ENCODE results near the gene CUZD1. TPM values are rescaled to one million over a fixed set of nuclear protein-coding genes. Genes with fewer than 3 reads are reported as not detected.

Gene CUZD1
- total and polyA plus RNA-seq, 9 of the 15 experiments (the other 6 are each of a cell fraction or from before 2014, with no cell fraction given), result 0.51 to 1.7 (median 1.1) TPM

GRCh38 chr10:122879339-122880273, 33.9 kb upstream of the CUZD1 start, which contains the start of gene FAM24B (continued):
- TF ChIP-seq ZFP91 (CRISPR knock-in tag; IDR thresholded peaks at IDR 0.05), result no peak
- no peak for TF ChIP-seq RUNX1 (IDR thresholded peaks at IDR 0.05; ENCODE audit: low read depth)
- no peak for TF ChIP-seq THRA (IDR thresholded peaks at IDR 0.05)
- TF ChIP-seq ATF7 (IDR thresholded peaks at IDR 0.05), result peak; percentile 83
- no peak for TF ChIP-seq ETV1 (tag; conservative IDR thresholded peaks at IDR 0.05; ENCODE audit: low read depth)
- no peak for TF ChIP-seq HMG20A (CRISPR knock-in tag; conservative IDR thresholded peaks at IDR 0.05)
- TF ChIP-seq MTA1 (IDR thresholded peaks at IDR 0.05; ENCODE audit: borderline replicate concordance), result no peak
- no peak for TF ChIP-seq SMAD1 (IDR thresholded peaks at IDR 0.05; ENCODE audit: low read depth, low read length, partially characterized antibody)
- no peak for TF ChIP-seq BCL6 (CRISPR knock-in tag; IDR thresholded peaks at IDR 0.05)
- no peak for TF ChIP-seq TAF7 (tag; IDR thresholded peaks at IDR 0.05)
- TF ChIP-seq ZNF174 (CRISPR knock-in tag; IDR thresholded peaks at IDR 0.05), result no peak
- no peak for TF ChIP-seq POLR3A (IDR thresholded peaks at IDR 0.05; ENCODE audit: borderline replicate concordance, extremely low read depth, insufficient read depth, insufficient read length)
- no peak for TF ChIP-seq NR1H2 (CRISPR knock-in tag; IDR thresholded peaks at IDR 0.05)
- TF ChIP-seq BRD4 (IDR thresholded peaks at IDR 0.05), result no peak
- no peak for TF ChIP-seq RBM34 (IDR thresholded peaks at IDR 0.05; ENCODE audit: borderline replicate concordance, insufficient read depth, low read length)
- no peak for TF ChIP-seq CUX1 (CRISPR knock-in tag; IDR thresholded peaks at IDR 0.05)
- TF ChIP-seq MBD1 (CRISPR knock-in tag; IDR thresholded peaks at IDR 0.05), result no peak
